GM19035 (cell line): ENCODE data around the gene TNMD.

ENCODE experiments used
- ATAC-seq: cut with Tn5 transposase; IDR thresholded peaks from one replicate; pipeline ENCODE4 v1.9.1; 2021; ENCODE audit not compliant: unreplicated experiment

Gene TNMD

GRCh38 chrX:100643956-100644860, 59.5 kb downstream of the TNMD start, which contains the start of gene SRPX2:
SRPX2 (plus strand) TSS chrX:100644199; CDS start chrX:100646323, 2,124 bp downstream.
- ATAC-seq, result no peak

GRCh38 chrX:100645106-100645505, 60.4 kb downstream of the TNMD start:
- no peak for ATAC-seq

GRCh38 chrX:100647095-100647494, 62.4 kb downstream of the TNMD start:
- no peak for ATAC-seq

DNA sequence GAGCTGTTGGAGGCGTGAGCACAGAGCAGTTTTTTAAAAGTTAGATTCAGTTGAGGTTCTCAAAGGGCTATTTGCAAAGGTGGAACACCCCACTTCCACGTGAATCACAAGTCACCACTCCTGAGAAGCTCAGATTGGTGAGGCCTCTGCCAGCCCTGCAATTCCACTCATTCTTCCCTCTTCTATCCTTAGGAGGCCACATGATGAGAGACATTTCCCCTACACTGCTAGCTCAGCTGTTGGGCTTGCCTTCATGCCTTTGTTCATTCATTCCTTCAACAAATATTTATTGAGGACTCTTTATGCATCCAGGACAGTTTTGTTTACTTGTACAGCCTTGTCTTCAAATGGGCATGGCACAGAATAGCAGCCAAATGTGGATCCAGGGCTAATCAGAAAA, 63.0 kb downstream of the TNMD start:
- ATAC-seq, result no peak

GRCh38 chrX:100648458-100649417, 64.0 kb downstream of the TNMD start:
- ATAC-seq, result no peak
